Measurements from ENCODE around the gene FIBCD1. TPM values are rescaled to one million over a fixed set of nuclear protein-coding genes. Genes with fewer than 3 reads are reported as not detected.
"Not testable (repeated sequence)": the region's sequence is repeated elsewhere in the genome, so short reads cannot be mapped to it uniquely, and the experiment has no call there.

Gene FIBCD1
- total RNA-seq, 2 experiments from 2014 or later: not detected

DNA sequence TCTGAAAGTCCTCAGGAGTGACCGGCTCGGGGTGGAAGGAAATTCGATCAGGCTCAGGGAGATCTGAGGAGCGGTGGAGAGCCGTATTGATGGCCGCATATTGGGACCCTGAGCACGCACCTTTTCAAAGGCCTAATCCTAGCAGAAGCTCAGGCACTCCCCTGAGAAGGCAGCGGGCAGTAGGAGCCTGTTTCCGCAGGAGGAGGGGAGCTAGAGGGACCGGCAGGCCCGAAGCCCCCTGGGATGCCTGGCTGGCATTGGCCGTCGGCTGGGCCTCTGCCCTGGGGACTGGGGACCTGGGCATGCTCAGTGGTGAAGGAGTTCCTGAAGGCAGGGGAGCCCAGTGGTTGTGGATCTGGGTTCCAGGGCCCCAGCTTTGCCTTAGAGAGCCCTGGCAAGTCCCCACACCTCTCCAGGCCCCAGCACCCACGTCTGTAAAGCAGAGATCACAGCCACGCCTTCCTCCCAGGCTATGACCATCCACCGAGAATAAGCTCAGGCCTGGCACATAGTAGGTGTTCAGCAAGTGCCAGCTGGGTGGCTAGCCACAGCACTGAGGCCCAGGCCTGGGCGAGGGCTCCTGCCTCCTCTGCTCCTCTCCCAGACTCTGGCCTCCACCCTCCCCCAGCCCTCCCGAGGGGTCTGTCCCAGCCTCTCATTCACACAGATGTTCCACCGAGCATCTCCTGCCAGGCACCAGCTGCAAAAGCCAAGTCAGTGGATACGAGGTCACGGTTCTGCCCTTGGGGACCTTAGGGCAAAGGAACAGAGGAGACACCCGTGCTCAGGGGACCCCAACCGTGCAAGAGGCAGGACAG is 25.2 kb downstream of the FIBCD1 start:
- Mint-ChIP-seq H3K4me1 (no peaks in the 10 kb centered on the region), H3K27me3 (no peaks in the 10 kb centered on the region), H3K4me3 (no peak overlapping the region), H3K36me3 (no peaks in the 10 kb centered on the region), H3K9me3 (ENCODE audit: low read depth) (no peaks in the 10 kb centered on the region), H3K27ac (no peak overlapping the region)
- CTCF ChIA-PET: no interaction called here
- ATAC-seq: no peak
- DNase-seq: no peak

DNA sequence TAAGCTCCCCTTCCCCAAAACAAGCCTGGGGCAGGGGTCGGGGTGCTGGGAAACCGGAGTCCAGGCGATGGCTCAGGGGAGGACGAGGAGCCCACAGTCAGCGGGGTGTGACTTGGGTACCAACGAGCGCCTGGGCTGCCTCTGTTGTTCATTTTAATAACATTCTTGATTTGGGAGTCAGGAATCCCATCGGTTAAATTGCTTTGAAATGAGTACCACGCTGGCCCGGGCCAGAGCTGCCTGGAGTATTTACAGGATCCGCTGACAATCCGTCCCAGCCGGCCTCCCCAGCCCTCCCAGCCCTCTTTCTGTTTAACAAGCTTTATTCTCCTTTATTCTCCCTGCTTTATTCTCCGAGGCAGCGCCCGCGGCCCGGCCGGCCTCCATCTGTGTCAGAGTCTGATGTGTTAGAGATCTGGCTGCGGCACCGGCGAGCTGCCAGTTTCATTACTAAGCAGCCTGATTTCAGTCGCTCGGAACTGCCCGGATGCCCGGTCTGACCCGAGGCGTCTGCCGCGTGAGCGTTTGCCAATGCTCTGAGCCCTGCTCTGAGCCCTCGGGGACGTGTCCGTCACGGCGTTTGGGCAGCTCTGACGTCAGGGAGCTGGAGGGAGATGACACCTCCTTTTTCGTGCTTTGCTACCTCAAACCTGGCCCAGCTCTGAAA is 26.0 kb downstream of the FIBCD1 start:
- Mint-ChIP-seq H3K27me3 (peaks cover 1% of the 10 kb centered on the region), H3K4me1 (no peaks in the 10 kb centered on the region), H3K4me3 (no peak overlapping the region), H3K27ac (no peak overlapping the region), H3K9me3 (ENCODE audit: low read depth) (no peaks in the 10 kb centered on the region), H3K36me3 (no peaks in the 10 kb centered on the region)
- ATAC-seq: no peak
- DNase-seq: no peak
- CTCF ChIA-PET: no interaction called here

DNA sequence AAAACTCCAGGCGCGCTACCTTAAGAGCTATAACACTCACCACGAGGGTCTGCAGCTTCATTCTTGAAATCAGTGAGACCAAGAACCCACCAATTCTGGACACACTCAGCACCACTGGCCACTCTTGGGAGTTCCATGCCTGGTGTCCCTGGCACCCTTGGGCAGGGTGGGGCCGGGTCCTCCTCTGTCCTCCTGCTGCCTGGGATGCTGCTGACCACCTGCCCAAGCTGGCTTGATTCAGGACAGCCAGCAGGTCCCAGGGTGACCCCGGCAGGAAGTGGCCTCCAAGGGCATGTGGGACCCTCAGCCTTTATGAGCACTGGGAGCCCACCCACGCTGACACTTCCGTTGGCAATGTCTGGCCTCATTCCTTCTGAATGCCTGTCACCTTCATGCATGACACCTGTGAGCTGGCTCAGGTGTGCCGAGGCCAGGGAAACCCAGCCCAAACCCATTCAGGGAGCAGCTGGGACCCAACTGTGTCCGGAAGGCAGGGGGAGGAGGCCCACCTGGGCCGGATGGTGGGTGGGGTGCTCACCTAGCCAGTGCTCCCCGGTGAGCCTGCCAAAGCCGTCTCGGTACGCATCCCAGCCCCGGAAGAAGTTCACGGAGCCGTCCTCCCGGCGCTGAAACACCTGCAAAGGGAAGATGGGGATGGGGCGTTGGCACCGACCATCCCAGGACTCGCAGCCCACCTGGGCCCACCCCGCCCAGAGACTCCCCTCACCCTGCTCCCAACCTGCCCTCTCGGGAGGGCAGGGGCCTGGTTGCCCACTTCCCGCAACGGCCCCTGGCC is 27.6 kb downstream of the FIBCD1 start:
- no peak for DNase-seq
- H3K4me3 Mint-ChIP-seq: no peak overlapping the region
- H3K27me3 Mint-ChIP-seq: peaks cover 4% of the 10 kb centered on the region
- no peak for ATAC-seq
- no peaks in the 10 kb centered on the region for H3K4me1 Mint-ChIP-seq
- CTCF ChIA-PET: interaction anchor here (0.9 kb wide), 1 partner anchor 17 kb away, joined by 3 read pairs; no protein-coding TSS in a partner anchor
- no peaks in the 10 kb centered on the region for H3K36me3 Mint-ChIP-seq
- H3K27ac Mint-ChIP-seq: no peak overlapping the region
- H3K9me3 Mint-ChIP-seq (ENCODE audit: low read depth): no peaks in the 10 kb centered on the region

DNA sequence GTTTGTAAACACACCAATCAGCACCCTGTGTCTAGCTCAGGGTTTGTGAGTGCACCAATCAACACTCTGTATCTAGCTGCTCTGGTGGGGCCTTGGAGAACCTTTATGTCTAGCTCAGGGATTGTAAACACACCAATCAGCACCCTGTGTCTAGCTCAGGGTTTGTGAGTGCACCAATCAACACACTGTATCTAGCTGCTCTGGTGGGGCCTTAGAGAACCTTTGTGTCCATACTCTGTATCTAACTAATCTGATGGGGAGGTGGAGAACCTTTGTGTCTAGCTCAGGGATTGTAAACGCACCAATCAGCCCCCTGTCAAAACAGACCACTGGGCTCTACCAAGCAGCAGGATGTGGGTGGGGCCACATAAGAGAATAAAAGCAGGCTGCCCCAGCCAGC is 28.4 kb downstream of the FIBCD1 start:
- not testable (repeated sequence) for H3K27ac Mint-ChIP-seq; DNase-seq; H3K4me3 Mint-ChIP-seq; H3K9me3 Mint-ChIP-seq (ENCODE audit: low read depth); H3K4me1 Mint-ChIP-seq; H3K36me3 Mint-ChIP-seq; ATAC-seq; H3K27me3 Mint-ChIP-seq
- CTCF ChIA-PET: interaction anchor here (0.9 kb wide), 1 partner anchor 18 kb away, joined by 3 read pairs; no protein-coding TSS in a partner anchor

DNA sequence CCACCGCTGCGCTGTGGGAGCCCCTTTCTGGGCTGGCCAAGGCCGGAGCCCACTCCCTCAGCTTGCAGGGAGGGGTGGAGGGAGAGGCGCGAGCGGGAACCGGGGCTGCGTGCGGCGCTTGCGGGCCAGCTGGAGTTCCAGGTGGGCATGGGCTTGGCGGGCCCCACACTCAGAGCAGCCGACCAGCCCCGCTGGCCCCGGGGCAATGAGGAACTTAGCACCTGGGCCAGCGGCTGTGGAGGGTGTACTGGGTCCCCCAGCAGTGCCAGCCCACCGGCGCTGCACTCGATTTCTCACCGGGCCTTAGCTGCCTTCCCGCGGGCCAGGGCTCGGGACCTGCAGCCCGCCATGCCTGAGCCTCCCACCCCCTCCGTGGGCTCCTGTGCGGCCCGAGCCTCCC is 29.0 kb downstream of the FIBCD1 start:
- H3K9me3 Mint-ChIP-seq (ENCODE audit: low read depth); DNase-seq; H3K27ac Mint-ChIP-seq; H3K4me3 Mint-ChIP-seq; H3K36me3 Mint-ChIP-seq; ATAC-seq; H3K4me1 Mint-ChIP-seq; CTCF ChIA-PET; H3K27me3 Mint-ChIP-seq: not testable (repeated sequence)

DNA sequence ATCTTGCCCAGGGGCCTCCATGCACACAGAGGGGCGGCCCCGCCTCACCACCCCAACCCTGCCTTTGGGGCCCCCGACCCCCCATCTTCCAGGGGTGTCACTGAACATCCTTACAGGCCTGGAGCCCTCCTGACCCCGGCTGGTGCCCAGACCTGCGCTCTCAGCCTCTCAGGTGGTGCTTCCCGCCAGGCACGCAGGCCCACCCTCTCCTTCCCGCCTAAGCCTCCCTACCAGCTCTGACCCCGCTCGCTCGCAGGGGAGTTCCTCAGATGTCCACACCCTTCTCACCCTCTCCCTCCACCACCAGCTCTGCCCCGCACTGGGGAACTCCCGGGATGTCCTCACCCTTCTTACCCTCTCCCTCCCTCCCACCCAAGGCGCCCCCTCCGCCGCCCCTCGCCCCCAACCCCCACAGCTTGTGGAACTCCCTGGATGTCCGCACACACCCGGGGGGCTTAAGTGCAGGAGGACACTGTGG is 30.1 kb downstream of the FIBCD1 start:
- ATAC-seq (no peak), DNase-seq (no peak)
- H3K9me3 Mint-ChIP-seq (ENCODE audit: low read depth): no peaks in the 10 kb centered on the region
- no peak overlapping the region for H3K27ac Mint-ChIP-seq
- no peaks in the 10 kb centered on the region for H3K4me1 Mint-ChIP-seq
- H3K4me3 Mint-ChIP-seq: no peak overlapping the region
- CTCF ChIA-PET: no interaction called here
- no peaks in the 10 kb centered on the region for H3K36me3 Mint-ChIP-seq
- peaks cover 4% of the 10 kb centered on the region for H3K27me3 Mint-ChIP-seq

DNA sequence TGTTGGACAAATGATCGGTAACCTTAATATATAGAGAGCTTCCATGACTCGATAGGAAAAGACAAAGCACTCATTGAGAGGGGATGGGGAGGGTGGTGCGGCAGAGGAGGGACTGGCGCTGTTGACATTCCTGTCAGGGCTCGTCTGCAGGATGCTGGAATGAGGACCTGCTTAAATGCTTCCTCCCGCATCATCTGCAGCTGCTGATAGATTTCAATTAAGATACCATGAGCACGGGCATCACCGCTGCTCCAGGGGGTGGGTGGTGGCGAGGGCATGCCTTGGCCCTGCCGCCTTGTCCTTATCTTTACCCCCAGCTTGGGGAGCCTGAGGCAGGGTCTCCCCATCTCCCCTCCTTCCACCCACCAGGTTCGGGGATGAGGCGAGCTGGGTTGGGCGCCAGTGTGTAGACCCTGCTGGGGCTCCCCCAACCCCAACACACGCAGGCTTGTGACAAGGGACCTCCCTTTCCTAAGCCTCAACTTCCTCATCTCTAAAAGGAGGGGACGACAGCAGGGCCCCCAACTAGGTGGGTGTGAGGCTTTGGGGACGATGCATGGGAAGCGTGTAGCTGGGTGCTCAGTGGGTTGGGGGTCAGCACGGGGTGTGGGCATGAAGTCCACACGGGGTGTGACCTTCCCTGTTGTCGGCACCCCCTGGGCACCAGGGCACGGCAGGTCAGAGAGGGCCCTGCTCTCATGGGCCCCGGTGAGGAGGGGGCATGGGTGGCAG is 30.7 kb downstream of the FIBCD1 start:
- DNase-seq (no peak), ATAC-seq (no peak)
- no peaks in the 10 kb centered on the region for H3K4me1 Mint-ChIP-seq
- no peaks in the 10 kb centered on the region for H3K9me3 Mint-ChIP-seq (ENCODE audit: low read depth)
- CTCF ChIA-PET: no interaction called here
- no peak overlapping the region for H3K4me3 Mint-ChIP-seq
- H3K36me3 Mint-ChIP-seq: no peaks in the 10 kb centered on the region
- H3K27me3 Mint-ChIP-seq: peaks cover 4% of the 10 kb centered on the region
- H3K27ac Mint-ChIP-seq: no peak overlapping the region

DNA sequence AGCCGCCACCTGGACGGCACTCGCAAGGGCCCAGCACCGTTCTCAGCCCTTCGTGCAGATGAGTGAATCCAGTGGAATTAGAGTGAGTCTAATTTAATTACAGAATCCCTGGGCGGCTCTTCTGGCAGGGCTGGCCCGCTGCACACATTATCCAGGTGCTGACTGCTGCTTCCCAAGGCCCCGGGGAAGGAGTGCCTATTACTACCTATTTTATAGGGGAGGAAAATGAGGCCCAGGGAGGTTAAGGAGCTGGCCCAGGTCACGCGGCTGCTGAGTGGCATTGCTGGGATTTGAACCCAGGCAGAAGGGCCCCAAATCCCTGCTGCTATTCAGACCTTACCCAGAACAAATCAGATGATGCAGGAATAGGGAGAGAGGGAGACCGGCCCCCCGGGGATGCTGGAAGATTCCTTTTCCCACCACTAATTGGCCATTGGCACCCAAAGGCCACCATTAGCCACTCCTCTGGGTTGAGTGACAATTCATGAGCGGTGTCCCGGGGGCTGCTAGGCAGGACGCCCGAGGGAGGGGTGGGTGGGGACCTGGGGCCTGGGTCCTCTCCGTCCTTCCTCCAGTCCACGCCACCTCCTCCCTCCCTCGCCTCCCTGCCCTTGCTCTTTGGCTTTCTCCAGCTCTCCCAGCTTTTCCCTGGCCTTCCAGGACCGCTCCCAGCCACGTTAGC is 32.2 kb downstream of the FIBCD1 start:
- peaks cover 4% of the 10 kb centered on the region for H3K27me3 Mint-ChIP-seq

DNA sequence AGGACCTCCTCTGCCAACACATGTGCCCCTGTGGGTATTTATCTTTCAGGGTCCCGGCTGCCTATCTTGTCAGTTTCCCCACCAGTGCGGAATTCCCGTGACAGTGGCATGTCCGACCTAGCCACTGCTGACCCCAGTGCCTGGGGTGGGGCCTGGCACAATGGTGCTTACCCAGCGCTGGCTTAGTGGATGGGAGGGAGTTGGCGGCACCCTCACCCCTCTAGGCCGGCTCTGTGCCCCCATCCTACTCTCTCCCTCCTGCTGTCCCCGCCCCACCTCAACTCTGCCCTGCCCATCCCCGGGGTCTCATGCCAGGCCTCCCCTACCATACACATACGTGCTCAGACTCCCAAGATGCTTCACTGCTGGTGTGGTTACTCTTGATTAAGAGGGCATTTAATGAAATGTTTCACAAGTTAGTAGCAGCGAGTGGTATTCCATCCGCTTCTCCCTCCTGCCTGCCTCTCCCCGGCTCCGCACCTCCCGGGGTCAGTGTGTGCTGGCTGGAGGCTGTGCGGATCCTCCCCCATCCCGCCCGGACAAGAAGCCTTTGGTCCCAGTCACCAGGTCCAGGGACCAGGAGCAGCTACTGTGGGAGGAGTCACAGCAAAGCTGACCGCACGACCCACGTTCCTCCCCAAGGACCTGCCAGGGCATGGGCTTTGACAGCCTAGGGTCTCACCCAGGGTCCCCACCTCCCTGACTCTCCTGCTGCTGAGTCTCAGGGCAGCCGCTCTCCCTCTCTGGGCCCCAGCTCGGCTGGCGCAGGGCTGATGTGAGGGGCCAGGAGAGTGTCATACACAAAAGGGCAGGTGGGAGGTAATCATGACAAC is 32.9 kb downstream of the FIBCD1 start:
- ATAC-seq (no peak), DNase-seq (no peak)
- CTCF ChIA-PET: interaction anchor here (1.1 kb wide), 2 partner anchors 140 to 171 kb away, joined by 3 to 4 read pairs; no protein-coding TSS in a partner anchor
- H3K36me3 Mint-ChIP-seq: no peaks in the 10 kb centered on the region
- no peaks in the 10 kb centered on the region for H3K4me1 Mint-ChIP-seq
- H3K9me3 Mint-ChIP-seq (ENCODE audit: low read depth): no peaks in the 10 kb centered on the region
- H3K27ac Mint-ChIP-seq: no peak overlapping the region
- H3K4me3 Mint-ChIP-seq: no peak overlapping the region
- H3K27me3 Mint-ChIP-seq: peaks cover 4% of the 10 kb centered on the region

More for the DNA sequence above, 32.2 kb downstream of the FIBCD1 start:
- CTCF ChIA-PET: interaction anchor here (1.1 kb wide), 1 partner anchor 172 kb away, joined by 3 read pairs; no protein-coding TSS in a partner anchor
- ATAC-seq (no peak), DNase-seq (no peak)
- H3K4me1 Mint-ChIP-seq: no peaks in the 10 kb centered on the region
- no peak overlapping the region for H3K27ac Mint-ChIP-seq
- no peaks in the 10 kb centered on the region for H3K9me3 Mint-ChIP-seq (ENCODE audit: low read depth)
- no peaks in the 10 kb centered on the region for H3K36me3 Mint-ChIP-seq
- no peak overlapping the region for H3K4me3 Mint-ChIP-seq

DNA sequence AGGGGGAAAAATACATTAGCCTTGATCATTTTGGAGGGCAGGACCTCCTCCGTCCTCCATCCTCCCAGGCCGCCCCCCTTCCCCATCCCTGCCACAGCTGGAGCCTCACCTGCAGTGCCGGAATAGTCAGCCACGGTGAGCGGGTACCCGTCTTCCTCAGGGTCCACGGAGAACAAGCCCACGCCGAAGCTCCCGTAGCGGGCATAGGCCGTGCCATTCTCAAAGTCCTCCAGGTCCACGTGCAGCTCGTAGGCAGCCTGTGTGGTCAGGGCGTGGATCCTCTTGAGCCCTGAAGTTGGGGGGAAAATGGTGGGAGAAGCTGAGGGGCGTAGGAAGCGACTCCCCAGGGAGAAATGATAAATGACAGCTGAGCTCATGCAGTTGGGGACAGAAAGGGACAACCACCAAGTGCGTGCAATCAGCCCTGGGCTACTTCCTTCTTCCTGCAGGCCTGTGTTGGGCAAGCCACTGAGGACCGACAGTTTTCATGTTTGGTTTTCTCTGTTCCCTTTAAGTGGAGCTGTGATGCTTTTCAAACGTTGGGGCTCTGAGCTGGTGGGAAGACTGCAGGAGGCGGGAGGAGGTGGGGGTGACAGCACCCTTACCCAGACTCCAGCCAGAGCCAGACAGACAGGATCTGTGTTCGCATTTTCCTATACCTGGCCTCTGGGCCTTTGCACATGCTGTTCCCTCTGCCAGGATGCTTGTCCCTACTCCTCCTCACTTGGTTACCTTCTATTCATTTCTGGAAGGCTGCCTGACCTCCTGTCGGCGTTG is 33.7 kb downstream of the FIBCD1 start:
- CTCF ChIA-PET: interaction anchor here (1.1 kb wide), 1 partner anchor 141 kb away, joined by 4 read pairs; no protein-coding TSS in a partner anchor
- no peak overlapping the region for H3K27ac Mint-ChIP-seq
- ATAC-seq: no peak

More for the DNA sequence above, 33.7 kb downstream of the FIBCD1 start:
- Mint-ChIP-seq H3K4me3 (no peak overlapping the region), H3K9me3 (ENCODE audit: low read depth) (no peaks in the 10 kb centered on the region), H3K4me1 (no peaks in the 10 kb centered on the region), H3K36me3 (no peaks in the 10 kb centered on the region), H3K27me3 (peaks cover 4% of the 10 kb centered on the region)
- DNase-seq: no peak
